Caco-2 (cell line): ENCODE results near the gene FAAP20. TPM values are rescaled to one million over a fixed set of nuclear protein-coding genes. Genes with fewer than 3 reads are reported as not detected.

Source experiments
- BruUV-seq: library from RNA; stranded (reverse); fragments of 400-500 nt; replicated peaks from 2 replicates; lab custom pipeline; 2021; lab: Mats Ljungman, UMichigan
- CTCF ChIA-PET: fragments of 300-600 bp; sonication (Branson Sonifier 250); formaldehyde crosslinking; loops from one replicate; lab custom pipeline; 2022; ENCODE audit warnings: antibody characterized with exemption; lab: Charles Lee
- POLR2A ChIA-PET: fragments of 300-600 bp; sonication (Branson Sonifier 250); formaldehyde crosslinking; loops from one replicate; lab custom pipeline; 2022; ENCODE audit warnings: antibody characterized with exemption; lab: Charles Lee
- DNase-seq, 2 experiments: peaks; one replicate each; pipeline versions ENCODE4 v3.0.0 to v3.0.0-alpha.2; 2020 to 2022
- H3K27me3 ChIP-seq: replicated peaks from 2 replicates; pipeline ENCODE4 v1.6.0; 2011; ENCODE audit warnings: low read length; ENCODE audit not compliant: control insufficient read depth, insufficient read depth
- H3K36me3 ChIP-seq: 2 replicates; pipeline ENCODE4 v1.5.1; 2011; ENCODE audit warnings: low read length; ENCODE audit not compliant: control insufficient read depth, insufficient read depth
- H3K4me1 ChIP-seq: fragments of 250-450 bp; sonication (Bioruptor Pico); 2 replicates; pipeline ENCODE4 v1.5.1; 2020; ENCODE audit warnings: mild to moderate bottlenecking
- H3K4me3 ChIP-seq: 2 replicates; pipeline ENCODE4 v1.5.1; 2011; ENCODE audit warnings: low read depth, mild to moderate bottlenecking, control low read depth, low read length
- H3K9me3 ChIP-seq: fragments of 250-450 bp; sonication (Bioruptor Pico); 2 replicates; pipeline ENCODE4 v1.5.1; 2020; ENCODE audit warnings: mild to moderate bottlenecking, moderate library complexity
- H3K27ac Mint-ChIP-seq: one replicate; pipeline ENCODE4 v1.8.0; 2022; ENCODE audit warnings: mixed read lengths; ENCODE audit not compliant: unreplicated experiment
- H3K27me3 Mint-ChIP-seq: one replicate; pipeline ENCODE4 v1.8.0; 2022; ENCODE audit warnings: mixed read lengths; ENCODE audit not compliant: insufficient read depth, unreplicated experiment
- H3K36me3 Mint-ChIP-seq: one replicate; pipeline ENCODE4 v1.8.0; 2022; ENCODE audit warnings: mild to moderate bottlenecking, mixed read lengths; ENCODE audit not compliant: insufficient read depth, unreplicated experiment
- H3K4me1 Mint-ChIP-seq: one replicate; pipeline ENCODE4 v1.8.0; 2022; ENCODE audit warnings: low read depth, mixed read lengths; ENCODE audit not compliant: unreplicated experiment
- H3K4me3 Mint-ChIP-seq: one replicate; pipeline ENCODE4 v1.8.0; 2022; ENCODE audit warnings: mild to moderate bottlenecking, moderate library complexity, mixed read lengths; ENCODE audit not compliant: unreplicated experiment
- H3K9me3 Mint-ChIP-seq: one replicate; pipeline ENCODE4 v1.8.0; 2022; ENCODE audit warnings: mixed read lengths; ENCODE audit not compliant: unreplicated experiment
- intact Hi-C: fragments of 100-400 bp; cut with micrococcal nuclease; formaldehyde crosslinking; loops from one replicate; pipeline ENCODE4 v1.10.0; 2022; ENCODE audit not compliant: unreplicated experiment
- total RNA-seq: library from RNA; stranded (reverse); gene quantifications from 2 replicates; pipeline ENCODE4 v1.2.3, GENCODE V29; 2022
- TF ChIP-seq, protein P1 (sequence below), 2 experiments: fragments of 200-600 bp in 1 of 2; IDR thresholded peaks; 1 replicate in 1 of 2; 2 replicates in 1 of 2; pipeline versions ENCODE4 v1.5.1 to v1.8.0; 2011 to 2022; ENCODE audit warnings: antibody characterized with exemption in 1 of 2, control low read depth in 1 of 2, inconsistent platforms in 1 of 2, low read depth in 1 of 2, low read length in 1 of 2, mild to moderate bottlenecking in 1 of 2, moderate library complexity in 1 of 2; ENCODE audit not compliant: insufficient read depth in 1 of 2, severe bottlenecking in 1 of 2, unreplicated experiment in 1 of 2

Gene FAAP20
- total RNA-seq, 1 experiment from 2014 or later = 72.4 TPM

- Histone ChIP-seq H3K36me3 (no peaks in the 10 kb centered on the region), H3K4me1 (no peaks in the 10 kb centered on the region), H3K9me3 (no peaks in the 10 kb centered on the region), H3K27me3 (no peaks in the 10 kb centered on the region), H3K4me3 (no peak overlapping the region)
- no peak for DNase-seq
- Mint-ChIP-seq H3K4me3 (no peak overlapping the region), H3K27ac (no peak overlapping the region), H3K9me3 (no peaks in the 10 kb centered on the region), H3K4me1 (no peaks in the 10 kb centered on the region), H3K27me3 (no peaks in the 10 kb centered on the region), H3K36me3 (peaks cover 5% of the 10 kb centered on the region)
- BruUV-seq = no TSS peak
- CTCF ChIA-PET = no interaction called here
- TF ChIP-seq, protein P1, sequence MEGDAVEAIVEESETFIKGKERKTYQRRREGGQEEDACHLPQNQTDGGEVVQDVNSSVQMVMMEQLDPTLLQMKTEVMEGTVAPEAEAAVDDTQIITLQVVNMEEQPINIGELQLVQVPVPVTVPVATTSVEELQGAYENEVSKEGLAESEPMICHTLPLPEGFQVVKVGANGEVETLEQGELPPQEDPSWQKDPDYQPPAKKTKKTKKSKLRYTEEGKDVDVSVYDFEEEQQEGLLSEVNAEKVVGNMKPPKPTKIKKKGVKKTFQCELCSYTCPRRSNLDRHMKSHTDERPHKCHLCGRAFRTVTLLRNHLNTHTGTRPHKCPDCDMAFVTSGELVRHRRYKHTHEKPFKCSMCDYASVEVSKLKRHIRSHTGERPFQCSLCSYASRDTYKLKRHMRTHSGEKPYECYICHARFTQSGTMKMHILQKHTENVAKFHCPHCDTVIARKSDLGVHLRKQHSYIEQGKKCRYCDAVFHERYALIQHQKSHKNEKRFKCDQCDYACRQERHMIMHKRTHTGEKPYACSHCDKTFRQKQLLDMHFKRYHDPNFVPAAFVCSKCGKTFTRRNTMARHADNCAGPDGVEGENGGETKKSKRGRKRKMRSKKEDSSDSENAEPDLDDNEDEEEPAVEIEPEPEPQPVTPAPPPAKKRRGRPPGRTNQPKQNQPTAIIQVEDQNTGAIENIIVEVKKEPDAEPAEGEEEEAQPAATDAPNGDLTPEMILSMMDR (IDR thresholded peaks at IDR 0.05; ENCODE audit: insufficient read depth in 1 of 2, low read depth in 1 of 2, low read length in 1 of 2, severe bottlenecking in 1 of 2, unreplicated experiment in 1 of 2) = no peak
- POLR2A ChIA-PET = no interaction called here
- intact Hi-C loops = no loop called here
Observed at GRCh38 chr1:2169200-2169836, 25.3 kb downstream of the FAAP20 start.

DNA sequence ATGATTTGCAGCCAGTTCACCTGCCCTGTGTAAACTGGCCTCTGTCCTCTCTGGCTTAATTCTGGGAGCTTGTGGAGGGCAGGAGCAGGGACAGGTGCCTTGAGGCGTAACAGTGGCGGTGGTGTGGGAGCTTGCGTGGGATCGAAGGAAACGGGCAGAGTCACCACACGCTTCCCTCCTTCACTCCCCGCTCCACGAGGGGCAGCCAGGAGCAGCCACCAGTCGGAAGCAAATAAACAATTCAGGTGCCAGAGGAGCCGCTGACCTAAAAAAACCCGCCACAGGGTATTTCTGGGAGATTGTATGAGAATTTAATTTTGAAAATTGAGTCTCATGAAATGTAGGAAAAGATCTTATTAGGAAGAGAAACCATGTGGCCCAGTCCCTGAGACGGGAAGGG is 26.0 kb downstream of the FAAP20 start:
- no peaks in the 10 kb centered on the region for H3K36me3 Mint-ChIP-seq
- no TSS peak for BruUV-seq
- DNase-seq = no peak
- H3K27me3 Mint-ChIP-seq = no peaks in the 10 kb centered on the region
- H3K4me3 Mint-ChIP-seq = no peak overlapping the region
- intact Hi-C loops = no loop called here
- Histone ChIP-seq H3K9me3 (no peaks in the 10 kb centered on the region), H3K4me1 (no peaks in the 10 kb centered on the region), H3K27me3 (no peaks in the 10 kb centered on the region), H3K36me3 (no peaks in the 10 kb centered on the region), H3K4me3 (no peak overlapping the region)
- H3K9me3 Mint-ChIP-seq = no peaks in the 10 kb centered on the region
- TF ChIP-seq, protein P1 (IDR thresholded peaks at IDR 0.05; ENCODE audit: insufficient read depth in 1 of 2, low read depth in 1 of 2, low read length in 1 of 2, severe bottlenecking in 1 of 2, unreplicated experiment in 1 of 2) = no peak
- no peaks in the 10 kb centered on the region for H3K4me1 Mint-ChIP-seq
- no peak overlapping the region for H3K27ac Mint-ChIP-seq
- ChIA-PET CTCF (no interaction called here), POLR2A (no interaction called here)

- Histone ChIP-seq H3K36me3 (no peaks in the 10 kb centered on the region), H3K27me3 (no peaks in the 10 kb centered on the region), H3K4me1 (no peaks in the 10 kb centered on the region), H3K9me3 (no peaks in the 10 kb centered on the region), H3K4me3 (no peak overlapping the region)
- intact Hi-C loops = no loop called here
- TF ChIP-seq, protein P1 (IDR thresholded peaks at IDR 0.05; ENCODE audit: insufficient read depth in 1 of 2, low read depth in 1 of 2, low read length in 1 of 2, severe bottlenecking in 1 of 2, unreplicated experiment in 1 of 2) = no peak
- ChIA-PET POLR2A (no interaction called here), CTCF (no interaction called here)
- no peaks in the 10 kb centered on the region for H3K4me1 Mint-ChIP-seq
- H3K27me3 Mint-ChIP-seq = no peaks in the 10 kb centered on the region
- no peak overlapping the region for H3K27ac Mint-ChIP-seq
- no peak for DNase-seq
- H3K4me3 Mint-ChIP-seq = no peak overlapping the region
- no TSS peak for BruUV-seq
- peaks cover under 1% of the 10 kb centered on the region for H3K36me3 Mint-ChIP-seq
- no peaks in the 10 kb centered on the region for H3K9me3 Mint-ChIP-seq
Observed at GRCh38 chr1:2168090-2168489, 26.5 kb downstream of the FAAP20 start.
